ENCODE data around the gene MYL6. TPM values are rescaled to one million over a fixed set of nuclear protein-coding genes. Genes with fewer than 3 reads are reported as not detected.
A peak's percentile ranks its signal among the peaks of the same experiment; 100 is the strongest.

Gene MYL6
- total and polyA plus RNA-seq, 10 of the 15 experiments (the other 5 are each of a cell fraction or from before 2014, with no cell fraction given): 1,000 to 4,116 (median 1,828) TPM

GRCh38 chr12:56152132-56152755, 5.9 kb upstream of the MYL6 start, which contains the start of gene MYL6B (continued):
- TF ChIP-seq CHD4 (IDR thresholded peaks at IDR 0.05) (no peak), PAX8 (IDR thresholded peaks at IDR 0.05) (0 out of 2 replicates have a peak, but pooled peaks have one; percentile 58), HDAC6 (IDR thresholded peaks at IDR 0.05; ENCODE audit: unreplicated experiment) (no peak), RELA (IDR thresholded peaks at IDR 0.05; ENCODE audit: borderline replicate concordance, partially characterized antibody) (peak; percentile 66), MEF2A (IDR thresholded peaks at IDR 0.05; ENCODE audit: insufficient read depth, low read depth, low read length) (no peak), POLR2AphosphoS2 (IDR thresholded peaks at IDR 0.05; ENCODE audit: low read depth, low read length) (no peak; the same call in 1 of the 2 replicates), SUZ12 (IDR thresholded peaks at IDR 0.05; ENCODE audit: unreplicated experiment) (no peak), MEF2B (IDR thresholded peaks at IDR 0.05; ENCODE audit: partially characterized antibody, poor library complexity, severe bottlenecking) (peak; percentile 16), EZH2 (IDR thresholded peaks at IDR 0.05; ENCODE audit: borderline replicate concordance, control insufficient read depth, low read depth, low read length) (no peak), ZNF592 (IDR thresholded peaks at IDR 0.05) (no peak), WRNIP1 (IDR thresholded peaks at IDR 0.05; ENCODE audit: borderline replicate concordance, low read depth, low read length) (no peak), PML (IDR thresholded peaks at IDR 0.05; ENCODE audit: low read length) (0 out of 2 replicates have a peak, but pooled peaks have one; percentile 60), CBFB (IDR thresholded peaks at IDR 0.05; ENCODE audit: low read depth) (peak; percentile 79; the same call in 1 of the 2 replicates), ZSCAN29 (IDR thresholded peaks at IDR 0.05) (no peak), RCOR1 (conservative IDR thresholded peaks at IDR 0.05; ENCODE audit: low read depth, low read length) (no peak), ZNF274 (IDR thresholded peaks at IDR 0.05; ENCODE audit: insufficient read depth, insufficient read length) (no peak), CHD1 (IDR thresholded peaks at IDR 0.05; ENCODE audit: low read depth, low read length) (no peak), ZNF207 (IDR thresholded peaks at IDR 0.05; ENCODE audit: borderline replicate concordance) (peak; percentile 63; the same call in 1 of the 2 replicates), KDM1A (IDR thresholded peaks at IDR 0.05; ENCODE audit: borderline replicate concordance) (no peak), CTCF (IDR thresholded peaks at IDR 0.05 in 2 of 3, conservative IDR thresholded peaks at IDR 0.05 in 1 of 3; ENCODE audit: control insufficient read depth in 2 of 3, extremely low read depth in 1 of 3, insufficient read depth in 1 of 3, low read depth in 3 of 3, low read length in 3 of 3) (no peak), KAT2A (conservative IDR thresholded peaks at IDR 0.05; ENCODE audit: control insufficient read depth, low read depth, low read length) (no peak), ESRRA (IDR thresholded peaks at IDR 0.05; ENCODE audit: low read length) (no peak), RBBP5 (conservative IDR thresholded peaks at IDR 0.05) (no peak)
- TF ChIP-seq, protein P1, sequence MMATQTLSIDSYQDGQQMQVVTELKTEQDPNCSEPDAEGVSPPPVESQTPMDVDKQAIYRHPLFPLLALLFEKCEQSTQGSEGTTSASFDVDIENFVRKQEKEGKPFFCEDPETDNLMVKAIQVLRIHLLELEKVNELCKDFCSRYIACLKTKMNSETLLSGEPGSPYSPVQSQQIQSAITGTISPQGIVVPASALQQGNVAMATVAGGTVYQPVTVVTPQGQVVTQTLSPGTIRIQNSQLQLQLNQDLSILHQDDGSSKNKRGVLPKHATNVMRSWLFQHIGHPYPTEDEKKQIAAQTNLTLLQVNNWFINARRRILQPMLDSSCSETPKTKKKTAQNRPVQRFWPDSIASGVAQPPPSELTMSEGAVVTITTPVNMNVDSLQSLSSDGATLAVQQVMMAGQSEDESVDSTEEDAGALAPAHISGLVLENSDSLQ (IDR thresholded peaks at IDR 0.05): no peak; the same call in 1 of the 2 replicates
